Liver (tissue), 9 donors: ENCODE results near the gene MCM9. TPM values are rescaled to one million over a fixed set of nuclear protein-coding genes. Genes with fewer than 3 reads are reported as not detected.

ENCODE experiments used
- DNase-seq: peaks from one replicate; pipeline ENCODE4 v3.0.0-alpha.2; 2017; ENCODE audit warnings: low spot score
- H3K27ac ChIP-seq, 2 donors: one replicate each; pipeline ENCODE4 v1.7.0; 2013; ENCODE audit warnings: inconsistent platforms in 2 of 2, low read length in 2 of 2, control low read depth in 1 of 2, low read depth in 1 of 2, mild to moderate bottlenecking in 1 of 2
- H3K27me3 ChIP-seq, 4 donors: one replicate each; pipeline versions ENCODE4 v1.6.1 to v1.7.0; 2013; ENCODE audit warnings: low read length in 3 of 4, inconsistent platforms in 1 of 4, mild to moderate bottlenecking in 1 of 4, moderate library complexity in 1 of 4; ENCODE audit not compliant: control insufficient read depth in 4 of 4, insufficient read depth in 4 of 4
- H3K36me3 ChIP-seq, 4 donors: one replicate each; pipeline versions ENCODE4 v1.6.1 to v1.7.0; 2013; ENCODE audit warnings: low read length in 3 of 4, mild to moderate bottlenecking in 3 of 4, low read depth in 1 of 4, moderate library complexity in 1 of 4; ENCODE audit not compliant: control insufficient read depth in 4 of 4, insufficient read depth in 3 of 4
- H3K4me1 ChIP-seq, 4 donors: one replicate each; pipeline versions ENCODE4 v1.6.1 to v1.7.0; 2013; ENCODE audit warnings: low read length in 3 of 4, mild to moderate bottlenecking in 3 of 4, moderate library complexity in 1 of 4; ENCODE audit not compliant: control insufficient read depth in 4 of 4, insufficient read depth in 4 of 4
- H3K4me3 ChIP-seq, 3 donors: one replicate each; pipeline versions ENCODE4 v1.6.1 to v1.7.0; 2013; ENCODE audit warnings: low read length in 3 of 3, control low read depth in 1 of 3, low read depth in 1 of 3, mild to moderate bottlenecking in 1 of 3
- H3K9ac ChIP-seq, 2 donors: one replicate each; pipeline ENCODE4 v1.7.0; 2013; ENCODE audit warnings: low read length in 2 of 2, mild to moderate bottlenecking in 2 of 2, moderate library complexity in 2 of 2, control low read depth in 1 of 2, low read depth in 1 of 2
- H3K9me3 ChIP-seq, 4 donors: one replicate each; pipeline versions ENCODE4 v1.6.1 to v1.7.0; 2013; ENCODE audit warnings: low read length in 3 of 4; ENCODE audit not compliant: control insufficient read depth in 4 of 4
- ATF3 ChIP-seq: IDR thresholded peaks from 2 replicates; pipeline ENCODE4 v1.6.1; 2016; ENCODE audit warnings: antibody characterized with exemption
- CTCF ChIP-seq: fragments of 150-350 bp; IDR thresholded peaks from 2 replicates; pipeline ENCODE4 v1.5.1; 2017; ENCODE audit warnings: improper control_type of control experiment, low read depth, low read length; ENCODE audit not compliant: missing input control
- EGR1 ChIP-seq, 2 donors: IDR thresholded peaks; 2 replicates each; pipeline ENCODE4 v1.6.1; 2016 to 2018; ENCODE audit warnings: antibody characterized with exemption in 2 of 2, low read depth in 2 of 2
- FOXA1 ChIP-seq: IDR thresholded peaks from 2 replicates; pipeline ENCODE4 v1.6.1; 2016; ENCODE audit warnings: antibody characterized with exemption
- FOXA2 ChIP-seq: IDR thresholded peaks from 2 replicates; pipeline ENCODE4 v1.6.1; 2016; ENCODE audit warnings: antibody characterized with exemption
- GABPA ChIP-seq, 2 donors: IDR thresholded peaks in 1 of 2; conservative IDR thresholded peaks in 1 of 2; 2 replicates each; pipeline ENCODE4 v1.6.1; 2016; ENCODE audit warnings: antibody characterized with exemption in 2 of 2, mild to moderate bottlenecking in 1 of 2, moderate library complexity in 1 of 2
- HNF4A ChIP-seq, 2 donors: conservative IDR thresholded peaks; 2 replicates each; pipeline ENCODE4 v1.6.1; 2016; ENCODE audit warnings: antibody characterized with exemption in 2 of 2, mild to moderate bottlenecking in 2 of 2
- HNF4G ChIP-seq: IDR thresholded peaks from 2 replicates; pipeline ENCODE4 v1.6.1; 2016; ENCODE audit warnings: antibody characterized with exemption
- JUND ChIP-seq, 2 donors: IDR thresholded peaks; 2 replicates each; pipeline ENCODE4 v1.6.1; 2016; ENCODE audit warnings: antibody characterized with exemption in 2 of 2
- MAX ChIP-seq: IDR thresholded peaks from 2 replicates; pipeline ENCODE4 v1.6.1; 2016; ENCODE audit warnings: antibody characterized with exemption
- NR2F2 ChIP-seq: IDR thresholded peaks from 2 replicates; pipeline ENCODE4 v1.6.1; 2016; ENCODE audit warnings: antibody characterized with exemption
- RAD21 ChIP-seq, 2 donors: IDR thresholded peaks; 2 replicates each; pipeline ENCODE4 v1.6.1; 2016; ENCODE audit warnings: antibody characterized with exemption in 2 of 2, mild to moderate bottlenecking in 2 of 2
- REST ChIP-seq: IDR thresholded peaks from 2 replicates; pipeline ENCODE4 v1.6.1; 2016; ENCODE audit warnings: antibody characterized with exemption, mild to moderate bottlenecking
- RXRA ChIP-seq, 2 donors: IDR thresholded peaks; 2 replicates each; pipeline ENCODE4 v1.6.1; 2017 to 2018; ENCODE audit warnings: antibody characterized with exemption in 2 of 2, mild to moderate bottlenecking in 1 of 2
- SP1 ChIP-seq: IDR thresholded peaks from 2 replicates; pipeline ENCODE4 v1.6.1; 2018; ENCODE audit warnings: antibody characterized with exemption, mild to moderate bottlenecking
- TAF1 ChIP-seq: conservative IDR thresholded peaks from 2 replicates; pipeline ENCODE4 v1.6.1; 2016; ENCODE audit warnings: antibody characterized with exemption, mild to moderate bottlenecking
- YY1 ChIP-seq: IDR thresholded peaks from 2 replicates; pipeline ENCODE4 v1.6.1; 2016; ENCODE audit warnings: antibody characterized with exemption, mild to moderate bottlenecking
- ZBTB33 ChIP-seq: IDR thresholded peaks from 2 replicates; pipeline ENCODE4 v1.6.1; 2016; ENCODE audit warnings: antibody characterized with exemption
- WGBS: extraction: QIAGEN DNeasy Blood & Tissue Kit; methylation state at CpG from one replicate; pipeline ENCODE4 v1.1.7; 2013; 5-methylcytosine and 5-hydroxymethylcytosine counted together
- polyA plus RNA-seq, 2 donors: library from polyadenylated mRNA; stranded (reverse) in 1 of 2; unstranded in 1 of 2; fragments of 200-250 nt in 1 of 2; fragments of >200 nt in 1 of 2; fragmentation: Nextera tagmentation in 1 of 2; extraction: Ambion mirVana in 1 of 2; gene quantifications; one replicate each; pipeline versions ENCODE4 v1.2.1 to v1.2.3, GENCODE V29; 2013 to 2015
- total RNA-seq, 2 donors: library from RNA; depleted of rRNA; stranded (reverse); fragments of >200 nt; gene quantifications; one replicate each; pipeline ENCODE4 v1.2.3, GENCODE V29; 2014
- donor health status: healthy.
- donor health status: healthy.
- donor health status: healthy.
- donor health status: healthy.
- donor health status: healthy.

MCM9 gene
- total and polyA plus RNA-seq, 4 donors: 3.6 to 17.4 (median 8.7) TPM

GRCh38 chr6:118984342-118984741, 49.4 kb upstream of the MCM9 start:
- no peak for DNase-seq
- no peak for TF ChIP-seq HNF4A (conservative IDR thresholded peaks at IDR 0.05)
- TF ChIP-seq FOXA2: no peak
- no peak for TF ChIP-seq HNF4G
- no peak for TF ChIP-seq TAF1
- TF ChIP-seq FOXA1: no peak
- no peak for TF ChIP-seq CTCF
- TF ChIP-seq ZBTB33: no peak
- no peak for TF ChIP-seq EGR1 (IDR thresholded peaks at IDR 0.05; ENCODE audit: low read depth in 2 of 2)
- no peak for TF ChIP-seq MAX
- TF ChIP-seq JUND (IDR thresholded peaks at IDR 0.05): no peak
- no peak for TF ChIP-seq RAD21 (IDR thresholded peaks at IDR 0.05)
- no peak for TF ChIP-seq YY1
- no peak for TF ChIP-seq RXRA (IDR thresholded peaks at IDR 0.05)
- no peak for TF ChIP-seq GABPA (IDR thresholded peaks at IDR 0.05 in 1 of 2, conservative IDR thresholded peaks at IDR 0.05 in 1 of 2)
- no peak for TF ChIP-seq REST
- TF ChIP-seq NR2F2: no peak
- Histone ChIP-seq H3K4me3 (no peak overlapping the region), H3K9ac (no peak overlapping the region), H3K36me3 (no peaks in the 10 kb centered on the region), H3K27ac (no peak overlapping the region), H3K9me3 (no peaks in the 10 kb centered on the region), H3K27me3 (no peaks in the 10 kb centered on the region), H3K4me1 (no peaks in the 10 kb centered on the region)
- 82% methylated on average over 2 of the region's 2 CpGs for WGBS

GRCh38 chr6:118982575-118982911, 47.6 kb upstream of the MCM9 start:
- no peak overlapping the region for H3K27ac ChIP-seq
- TF ChIP-seq HNF4G: no peak
- TF ChIP-seq REST: no peak
- no peak for TF ChIP-seq HNF4A (conservative IDR thresholded peaks at IDR 0.05)
- no peak for TF ChIP-seq FOXA1
- no peak for TF ChIP-seq EGR1 (IDR thresholded peaks at IDR 0.05; ENCODE audit: low read depth in 2 of 2)
- TF ChIP-seq TAF1: no peak
- TF ChIP-seq FOXA2: no peak
- no peak for TF ChIP-seq SP1
- no peak for TF ChIP-seq ATF3
- no peak for TF ChIP-seq JUND (IDR thresholded peaks at IDR 0.05)
- TF ChIP-seq MAX: no peak
- TF ChIP-seq RXRA (IDR thresholded peaks at IDR 0.05): no peak
- no peak for TF ChIP-seq CTCF

More at GRCh38 chr6:118982575-118982911, 47.6 kb upstream of the MCM9 start:
- Histone ChIP-seq H3K27me3 (no peaks in the 10 kb centered on the region), H3K4me3 (no peak overlapping the region), H3K9me3 (no peaks in the 10 kb centered on the region), H3K9ac (no peak overlapping the region), H3K36me3 (no peaks in the 10 kb centered on the region), H3K4me1 (no peaks in the 10 kb centered on the region)
- no peak for DNase-seq
- WGBS: 92% methylated on average over 3 of the region's 3 CpGs
